HepG2 (cell line): ENCODE measurements around the gene TXNDC12. TPM values are rescaled to one million over a fixed set of nuclear protein-coding genes. Genes with fewer than 3 reads are reported as not detected.

Experiments
- BORCS8-MEF2B ChIP-seq: sonication (generic); formaldehyde crosslinking; IDR thresholded peaks from 2 replicates; pipeline ENCODE4 v1.8.0; 2022; ENCODE audit warnings: mild to moderate bottlenecking, missing genetic modification reagents
- CREB1 ChIP-seq, 2 experiments: fragments of 450-650 bp in 1 of 2; IDR thresholded peaks; 2 replicates each; pipeline ENCODE4 v1.6.1; 2016 to 2017; ENCODE audit warnings: control low read depth in 1 of 2, mild to moderate bottlenecking in 1 of 2, missing compliant biosample characterization in 1 of 2, missing genetic modification characterization in 1 of 2
- GTF3A ChIP-seq: sonication (generic); formaldehyde crosslinking; conservative IDR thresholded peaks from 2 replicates; pipeline ENCODE4 v1.4.0; 2020; ENCODE audit warnings: mild to moderate bottlenecking, missing genetic modification reagents
- HNRNPLL ChIP-seq: fragments of 200-400 bp; formaldehyde crosslinking; IDR thresholded peaks from 2 replicates; pipeline ENCODE4 v1.6.1; 2017; ENCODE audit warnings: mild to moderate bottlenecking, low read depth, low read length; ENCODE audit not compliant: poor library complexity, severe bottlenecking
- KMT2B ChIP-seq: IDR thresholded peaks from 2 replicates; pipeline ENCODE4 v1.6.1; 2016; ENCODE audit warnings: missing genetic modification reagents, missing compliant biosample characterization
- MLLT10 ChIP-seq: sonication (generic); formaldehyde crosslinking; IDR thresholded peaks from 2 replicates; pipeline ENCODE4 v1.4.0; 2020; ENCODE audit warnings: missing genetic modification reagents
- MZF1 ChIP-seq: sonication (generic); formaldehyde crosslinking; IDR thresholded peaks from 2 replicates; pipeline ENCODE4 v1.8.1; 2023; ENCODE audit warnings: mild to moderate bottlenecking, missing genetic modification reagents, borderline replicate concordance
- PHB2 ChIP-seq: fragments of 450-650 bp; IDR thresholded peaks from 2 replicates; pipeline ENCODE4 v1.6.1; 2018; ENCODE audit not compliant: partially characterized antibody
- RARA ChIP-seq: IDR thresholded peaks from 2 replicates; pipeline ENCODE4 v1.6.1; 2016; ENCODE audit warnings: missing genetic modification reagents, missing compliant biosample characterization
- RARG ChIP-seq: sonication (generic); formaldehyde crosslinking; IDR thresholded peaks from 2 replicates; pipeline ENCODE4 v1.4.0; 2020; ENCODE audit warnings: low read depth, mild to moderate bottlenecking, missing genetic modification reagents
- RFXAP ChIP-seq: sonication (generic); formaldehyde crosslinking; IDR thresholded peaks from 2 replicates; pipeline ENCODE4 v1.4.0; 2020; ENCODE audit warnings: missing genetic modification reagents, borderline replicate concordance
- RNF2 ChIP-seq: fragments of 450-650 bp; conservative IDR thresholded peaks from 2 replicates; pipeline ENCODE4 v1.6.1; 2016; ENCODE audit warnings: low read depth
- SAP130 ChIP-seq: IDR thresholded peaks from 2 replicates; pipeline ENCODE4 v1.6.1; 2016; ENCODE audit warnings: low read depth
- SNAI1 ChIP-seq: sonication (generic); formaldehyde crosslinking; IDR thresholded peaks from 2 replicates; pipeline ENCODE4 v1.5.0; 2020; ENCODE audit warnings: mild to moderate bottlenecking, missing genetic modification reagents, borderline replicate concordance
- TP53 ChIP-seq: sonication (generic); formaldehyde crosslinking; conservative IDR thresholded peaks from 2 replicates; pipeline ENCODE4 v1.4.0; 2020; ENCODE audit warnings: missing genetic modification reagents
- ZNF138 ChIP-seq: sonication (generic); formaldehyde crosslinking; IDR thresholded peaks from 2 replicates; pipeline ENCODE4 v1.5.0; 2020; ENCODE audit warnings: mild to moderate bottlenecking, low read depth, missing genetic modification reagents
- ZNF496 ChIP-seq: sonication (generic); formaldehyde crosslinking; IDR thresholded peaks from 2 replicates; pipeline ENCODE4 v1.8.1; 2023; ENCODE audit warnings: mild to moderate bottlenecking, moderate library complexity, missing genetic modification reagents; ENCODE audit not compliant: insufficient replicate concordance
- ZNF552 ChIP-seq: sonication (generic); formaldehyde crosslinking; IDR thresholded peaks from 2 replicates; pipeline ENCODE4 v1.9.0; 2022; ENCODE audit warnings: missing genetic modification reagents, mild to moderate bottlenecking, borderline replicate concordance
- ZNF589 ChIP-seq: sonication (generic); formaldehyde crosslinking; conservative IDR thresholded peaks from 2 replicates; pipeline ENCODE4 v1.8.0; 2022; ENCODE audit warnings: mild to moderate bottlenecking, moderate library complexity, missing genetic modification reagents
- ZNF644 ChIP-seq: IDR thresholded peaks from 2 replicates; pipeline ENCODE4 v1.6.1; 2016; ENCODE audit warnings: low read depth
- ZNF660 ChIP-seq: sonication (generic); formaldehyde crosslinking; IDR thresholded peaks from 2 replicates; pipeline ENCODE4 v1.5.1; 2020; ENCODE audit warnings: mild to moderate bottlenecking, low read depth, missing genetic modification reagents, borderline replicate concordance
- polyA plus RNA-seq, 8 experiments: library from polyadenylated mRNA; depleted of rRNA in 3 of 8; stranded (reverse) in 7 of 8; unstranded in 1 of 8; fragments of >200 nt; fragmentation: Illumina TruSeq in 4 of 8; extraction: Trizol in 4 of 8; gene quantifications; 2 replicates each; pipeline versions ENCODE4 v1.2.1 to v1.2.3, GENCODE V29; 2011 to 2016; ENCODE audit warnings: low read depth in 4 of 8, missing spikeins in 1 of 8, mixed read lengths in 1 of 8; ENCODE audit not compliant: insufficient read depth in 1 of 8
- total RNA-seq, 5 experiments: library from RNA; depleted of rRNA; stranded (reverse); fragments of >200 nt; fragmentation: Illumina TruSeq; extraction: Trizol; gene quantifications; 2 replicates each; pipeline ENCODE4 v1.2.3, GENCODE V29; 2016; ENCODE audit warnings: low read depth in 1 of 5
- TF ChIP-seq, protein P1 (sequence below): IDR thresholded peaks from 2 replicates; pipeline ENCODE4 v1.6.1; 2016; ENCODE audit warnings: missing genetic modification reagents, missing compliant biosample characterization
- TF ChIP-seq, protein P2 (sequence below): IDR thresholded peaks from 2 replicates; pipeline ENCODE4 v1.6.1; 2016; ENCODE audit warnings: mild to moderate bottlenecking
- TF ChIP-seq, protein P3 (sequence below): conservative IDR thresholded peaks from 2 replicates; pipeline ENCODE4 v1.6.1; 2018; ENCODE audit warnings: missing genetic modification reagents
- TF ChIP-seq, protein P4 (sequence below): sonication (generic); formaldehyde crosslinking; conservative IDR thresholded peaks from 2 replicates; pipeline ENCODE4 v1.4.0; 2020; ENCODE audit warnings: missing genetic modification reagents

The TXNDC12 gene
- total and polyA plus RNA-seq, 2 of the 13 experiments (the other 11 are each of a cell fraction or from before 2014, with no cell fraction given): 65.6 to 67.2 TPM

DNA sequence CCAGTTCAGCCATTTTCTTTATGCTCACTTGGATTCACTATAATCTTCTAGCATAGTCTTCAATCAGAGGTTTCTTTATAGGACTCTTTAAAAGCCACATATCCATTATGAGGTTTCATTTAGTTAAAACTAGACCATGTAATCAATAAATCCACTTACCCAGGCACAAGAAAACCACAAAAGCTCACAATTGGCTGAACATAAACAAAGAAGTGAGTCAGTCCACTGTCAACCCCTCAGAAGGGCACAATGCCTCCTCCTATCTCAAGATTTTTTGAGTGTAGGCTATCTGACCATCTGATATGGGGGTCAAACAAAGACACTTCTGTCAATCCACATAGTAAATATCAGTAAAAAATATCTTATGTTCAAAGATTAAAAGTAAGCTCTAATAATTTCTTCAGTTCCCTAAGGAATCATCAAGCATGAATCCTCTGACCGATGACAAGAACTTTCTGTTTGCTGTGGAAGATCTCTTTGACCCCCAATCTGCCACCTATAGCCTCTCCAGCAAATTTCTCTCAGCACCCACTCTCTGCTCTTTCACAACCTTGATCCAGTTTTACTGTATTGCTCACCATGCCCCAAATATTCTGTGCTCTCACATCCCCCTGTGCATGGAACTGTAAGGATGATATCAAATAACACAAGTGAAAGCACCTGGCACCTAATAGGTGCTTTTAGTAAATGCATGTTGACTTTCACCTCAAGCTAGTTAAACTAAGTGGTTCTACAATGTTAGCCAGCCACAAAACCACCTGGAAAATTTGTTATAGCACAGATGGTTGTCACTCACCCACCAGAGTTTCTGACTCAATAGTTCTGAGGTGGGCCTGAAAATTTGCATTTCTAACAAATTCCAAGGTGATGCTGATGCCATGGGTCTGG, 81.2 kb downstream of the TXNDC12 start (continued):
- TF ChIP-seq GTF3A (CRISPR knock-in tag) (no peak), RARG (CRISPR knock-in tag) (no peak), ZNF138 (CRISPR knock-in tag) (no peak), ZNF496 (CRISPR knock-in tag) (no peak), SAP130 (no peak), HNRNPLL (no peak), CREB1 (IDR thresholded peaks at IDR 0.05) (no peak), CREB1 (CRISPR knock-in tag; IDR thresholded peaks at IDR 0.05) (peak; percentile 48; the same call in 1 of the 2 replicates), RFXAP (CRISPR knock-in tag) (no peak), MLLT10 (CRISPR knock-in tag) (no peak), SNAI1 (CRISPR knock-in tag) (no peak), BORCS8-MEF2B (CRISPR knock-in tag) (no peak), MZF1 (CRISPR knock-in tag) (no peak), ZNF644 (CRISPR knock-in tag) (no peak), TP53 (CRISPR knock-in tag) (no peak), ZNF552 (CRISPR knock-in tag) (no peak), PHB2 (no peak), RNF2 (no peak), RARA (peak; percentile 27; the same call in 1 of the 2 replicates), ZNF660 (no peak), ZNF589 (CRISPR knock-in tag) (no peak), KMT2B (CRISPR knock-in tag) (no peak)
- TF ChIP-seq, protein P1, sequence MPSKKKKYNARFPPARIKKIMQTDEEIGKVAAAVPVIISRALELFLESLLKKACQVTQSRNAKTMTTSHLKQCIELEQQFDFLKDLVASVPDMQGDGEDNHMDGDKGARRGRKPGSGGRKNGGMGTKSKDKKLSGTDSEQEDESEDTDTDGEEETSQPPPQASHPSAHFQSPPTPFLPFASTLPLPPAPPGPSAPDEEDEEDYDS (CRISPR knock-in tag): no peak
- TF ChIP-seq, protein P2, sequence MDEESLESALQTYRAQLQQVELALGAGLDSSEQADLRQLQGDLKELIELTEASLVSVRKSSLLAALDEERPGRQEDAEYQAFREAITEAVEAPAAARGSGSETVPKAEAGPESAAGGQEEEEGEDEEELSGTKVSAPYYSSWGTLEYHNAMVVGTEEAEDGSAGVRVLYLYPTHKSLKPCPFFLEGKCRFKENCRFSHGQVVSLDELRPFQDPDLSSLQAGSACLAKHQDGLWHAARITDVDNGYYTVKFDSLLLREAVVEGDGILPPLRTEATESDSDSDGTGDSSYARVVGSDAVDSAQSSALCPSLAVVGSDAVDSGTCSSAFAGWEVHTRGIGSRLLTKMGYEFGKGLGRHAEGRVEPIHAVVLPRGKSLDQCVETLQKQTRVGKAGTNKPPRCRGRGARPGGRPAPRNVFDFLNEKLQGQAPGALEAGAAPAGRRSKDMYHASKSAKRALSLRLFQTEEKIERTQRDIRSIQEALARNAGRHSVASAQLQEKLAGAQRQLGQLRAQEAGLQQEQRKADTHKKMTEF (CRISPR knock-in tag): no peak
- TF ChIP-seq, protein P3, sequence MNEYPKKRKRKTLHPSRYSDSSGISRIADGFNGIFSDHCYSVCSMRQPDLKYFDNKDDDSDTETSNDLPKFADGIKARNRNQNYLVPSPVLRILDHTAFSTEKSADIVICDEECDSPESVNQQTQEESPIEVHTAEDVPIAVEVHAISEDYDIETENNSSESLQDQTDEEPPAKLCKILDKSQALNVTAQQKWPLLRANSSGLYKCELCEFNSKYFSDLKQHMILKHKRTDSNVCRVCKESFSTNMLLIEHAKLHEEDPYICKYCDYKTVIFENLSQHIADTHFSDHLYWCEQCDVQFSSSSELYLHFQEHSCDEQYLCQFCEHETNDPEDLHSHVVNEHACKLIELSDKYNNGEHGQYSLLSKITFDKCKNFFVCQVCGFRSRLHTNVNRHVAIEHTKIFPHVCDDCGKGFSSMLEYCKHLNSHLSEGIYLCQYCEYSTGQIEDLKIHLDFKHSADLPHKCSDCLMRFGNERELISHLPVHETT (CRISPR knock-in tag): no peak
- TF ChIP-seq, protein P4, sequence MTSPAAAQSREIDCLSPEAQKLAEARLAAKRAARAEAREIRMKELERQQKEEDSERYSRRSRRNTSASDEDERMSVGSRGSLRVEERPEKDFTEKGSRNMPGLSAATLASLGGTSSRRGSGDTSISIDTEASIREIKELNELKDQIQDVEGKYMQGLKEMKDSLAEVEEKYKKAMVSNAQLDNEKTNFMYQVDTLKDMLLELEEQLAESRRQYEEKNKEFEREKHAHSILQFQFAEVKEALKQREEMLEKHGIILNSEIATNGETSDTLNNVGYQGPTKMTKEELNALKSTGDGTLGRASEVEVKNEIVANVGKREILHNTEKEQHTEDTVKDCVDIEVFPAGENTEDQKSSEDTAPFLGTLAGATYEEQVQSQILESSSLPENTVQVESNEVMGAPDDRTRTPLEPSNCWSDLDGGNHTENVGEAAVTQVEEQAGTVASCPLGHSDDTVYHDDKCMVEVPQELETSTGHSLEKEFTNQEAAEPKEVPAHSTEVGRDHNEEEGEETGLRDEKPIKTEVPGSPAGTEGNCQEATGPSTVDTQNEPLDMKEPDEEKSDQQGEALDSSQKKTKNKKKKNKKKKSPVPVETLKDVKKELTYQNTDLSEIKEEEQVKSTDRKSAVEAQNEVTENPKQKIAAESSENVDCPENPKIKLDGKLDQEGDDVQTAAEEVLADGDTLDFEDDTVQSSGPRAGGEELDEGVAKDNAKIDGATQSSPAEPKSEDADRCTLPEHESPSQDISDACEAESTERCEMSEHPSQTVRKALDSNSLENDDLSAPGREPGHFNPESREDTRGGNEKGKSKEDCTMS (CRISPR knock-in tag): no peak
